RWPE2 (cell line): ENCODE results near the gene DUOX2.
A peak's percentile ranks its signal among the peaks of the same experiment; 100 is the strongest.
"Not testable (repeated sequence)": the region's sequence is repeated elsewhere in the genome, so short reads cannot be mapped to it uniquely, and the experiment has no call there.

Experiments
- ATAC-seq: fragments of 200-7000 bp; cut with Tn5 transposase; 3 replicates; pipeline ENCODE4 v1.9.1; 2021; ENCODE audit warnings: low read depth
- DNase-seq: peaks from one replicate; pipeline ENCODE4 v3.0.0-alpha.2; 2020; ENCODE audit warnings: low spot score
- H3K27ac ChIP-seq: fragments of 450-650 bp; 2 replicates; pipeline ENCODE4 v1.5.1; 2017; ENCODE audit warnings: mild to moderate bottlenecking; ENCODE audit not compliant: poor library complexity, severe bottlenecking
- H3K27me3 ChIP-seq: fragments of 250-450 bp; sonication (Bioruptor Pico); 2 replicates; pipeline ENCODE4 v1.5.1; 2021; ENCODE audit warnings: mild to moderate bottlenecking, moderate library complexity; ENCODE audit not compliant: insufficient read depth, poor library complexity, severe bottlenecking
- H3K36me3 ChIP-seq: fragments of 250-450 bp; sonication (Bioruptor Pico); 2 replicates; pipeline ENCODE4 v1.5.1; 2020; ENCODE audit warnings: low read depth, mild to moderate bottlenecking, moderate library complexity
- H3K4me1 ChIP-seq: fragments of 250-450 bp; sonication (Bioruptor Pico); 2 replicates; pipeline ENCODE4 v1.5.1; 2021; ENCODE audit warnings: mild to moderate bottlenecking, moderate library complexity; ENCODE audit not compliant: insufficient read depth, poor library complexity, severe bottlenecking
- H3K4me3 ChIP-seq: fragments of 250-450 bp; sonication (Bioruptor Pico); 2 replicates; pipeline ENCODE4 v1.5.1; 2021; ENCODE audit warnings: mild to moderate bottlenecking, moderate library complexity; ENCODE audit not compliant: severe bottlenecking
- H3K9me3 ChIP-seq: fragments of 250-450 bp; sonication (Bioruptor Pico); 2 replicates; pipeline ENCODE4 v1.5.1; 2021; ENCODE audit warnings: mild to moderate bottlenecking, moderate library complexity; ENCODE audit not compliant: severe bottlenecking
- CTCF ChIP-seq: fragments of 450-650 bp; IDR thresholded peaks from one replicate; pipeline ENCODE4 v1.5.1; 2017; ENCODE audit warnings: mild to moderate bottlenecking, moderate library complexity; ENCODE audit not compliant: poor library complexity, severe bottlenecking

Gene DUOX2

GRCh38 chr15:45107941-45108630 is 5.9 kb downstream of the DUOX2 start:
- Histone ChIP-seq H3K9me3 (no peaks in the 10 kb centered on the region), H3K27ac (no peak overlapping the region), H3K36me3 (no peaks in the 10 kb centered on the region), H3K27me3 (peaks cover 30% of the 10 kb centered on the region), H3K4me3 (no peak overlapping the region), H3K4me1 (no peaks in the 10 kb centered on the region)
- ATAC-seq = no peak
- DNase-seq = no peak
- TF ChIP-seq CTCF = no peak

- no peak for TF ChIP-seq CTCF
- H3K4me3 ChIP-seq = no peak overlapping the region
- no peak overlapping the region for H3K27ac ChIP-seq
- H3K4me1 ChIP-seq = no peaks in the 10 kb centered on the region
- H3K27me3 ChIP-seq = peaks cover 11% of the 10 kb centered on the region
- ATAC-seq = no peak; the same call in 2 of the 3 replicates
- H3K9me3 ChIP-seq = no peaks in the 10 kb centered on the region
- DNase-seq = peak; percentile 60
- H3K36me3 ChIP-seq = no peaks in the 10 kb centered on the region
Measured at GRCh38 chr15:45106002-45106790, 7.8 kb downstream of the DUOX2 start.

- H3K4me3 ChIP-seq = no peak overlapping the region
- peaks cover 10% of the 10 kb centered on the region for H3K27me3 ChIP-seq
- no peaks in the 10 kb centered on the region for H3K36me3 ChIP-seq
- no peak for ATAC-seq
- no peaks in the 10 kb centered on the region for H3K4me1 ChIP-seq
- peak; percentile 67 for DNase-seq
- H3K27ac ChIP-seq = no peak overlapping the region
- H3K9me3 ChIP-seq = no peaks in the 10 kb centered on the region
- TF ChIP-seq CTCF = no peak
Measured at GRCh38 chr15:45105586-45105985, 8.4 kb downstream of the DUOX2 start.

GRCh38 chr15:45104170-45104569 is 9.8 kb downstream of the DUOX2 start:
- not testable (repeated sequence) for H3K27me3 ChIP-seq, H3K36me3 ChIP-seq, H3K4me1 ChIP-seq

GRCh38 chr15:45102226-45102625 is 11.7 kb downstream of the DUOX2 start:
- Histone ChIP-seq H3K27ac (no peak overlapping the region), H3K4me3 (no peak overlapping the region), H3K27me3 (no peaks in the 10 kb centered on the region), H3K36me3 (no peaks in the 10 kb centered on the region), H3K9me3 (no peaks in the 10 kb centered on the region), H3K4me1 (no peaks in the 10 kb centered on the region)
- DNase-seq (no peak), ATAC-seq (no peak)
- TF ChIP-seq CTCF = no peak

More at GRCh38 chr15:45104170-45104569, 9.8 kb downstream of the DUOX2 start:
- H3K27ac ChIP-seq, H3K4me3 ChIP-seq, H3K9me3 ChIP-seq, ATAC-seq, DNase-seq: not testable (repeated sequence)
